WERI-Rb-1 (cell line): ENCODE measurements around the gene CHCHD6.

Experiments used
- DNase-seq: peaks from one replicate; pipeline ENCODE4 v3.0.0-alpha.2; 2020
- H3K27ac ChIP-seq: fragments of 250-450 bp; sonication (Bioruptor Pico); 2 replicates; pipeline ENCODE4 v1.5.1; 2020; ENCODE audit warnings: mild to moderate bottlenecking, moderate library complexity
- H3K27me3 ChIP-seq: fragments of 250-450 bp; sonication (Bioruptor Pico); 2 replicates; pipeline ENCODE4 v1.5.1; 2021; ENCODE audit warnings: mild to moderate bottlenecking, low read depth, moderate library complexity; ENCODE audit not compliant: insufficient read depth, severe bottlenecking
- H3K36me3 ChIP-seq: fragments of 250-450 bp; sonication (Bioruptor Pico); 2 replicates; pipeline ENCODE4 v1.5.1; 2020; ENCODE audit warnings: mild to moderate bottlenecking, moderate library complexity
- H3K4me3 ChIP-seq: 2 replicates; pipeline ENCODE4 v1.5.1; 2011; ENCODE audit warnings: low read depth, mild to moderate bottlenecking, control low read depth, low read length
- H3K9me3 ChIP-seq: fragments of 250-450 bp; sonication (Bioruptor Pico); 2 replicates; pipeline ENCODE4 v1.5.1; 2021; ENCODE audit warnings: mild to moderate bottlenecking, moderate library complexity; ENCODE audit not compliant: severe bottlenecking
- CTCF ChIP-seq: IDR thresholded peaks from 2 replicates; pipeline ENCODE4 v1.5.1; 2011; ENCODE audit warnings: low read depth, mild to moderate bottlenecking, control low read depth, inconsistent platforms, low read length

The CHCHD6 gene

GRCh38 chr3:126667631-126668449 lies 36.2 kb upstream of the CHCHD6 start:
- Histone ChIP-seq H3K4me3 (no peak overlapping the region), H3K27ac (no peak overlapping the region), H3K9me3 (no peaks in the 10 kb centered on the region), H3K27me3 (no peaks in the 10 kb centered on the region), H3K36me3 (no peaks in the 10 kb centered on the region)
- DNase-seq: no peak
- TF ChIP-seq CTCF: no peak

- Histone ChIP-seq H3K9me3 (no peaks in the 10 kb centered on the region), H3K27me3 (no peaks in the 10 kb centered on the region), H3K27ac (no peak overlapping the region), H3K36me3 (no peaks in the 10 kb centered on the region), H3K4me3 (no peak overlapping the region)
- no peak for TF ChIP-seq CTCF
- no peak for DNase-seq
These were observed 35.3 kb upstream of the CHCHD6 start for GRCh38 chr3:126668450-126669401.

- TF ChIP-seq CTCF: no peak
- H3K27me3 ChIP-seq: no peaks in the 10 kb centered on the region
These were observed 32.5 kb upstream of the CHCHD6 start for GRCh38 chr3:126671521-126671920.

GRCh38 chr3:126672340-126672739 lies 31.7 kb upstream of the CHCHD6 start:
- no peak for TF ChIP-seq CTCF
- no peak for DNase-seq
- Histone ChIP-seq H3K36me3 (no peaks in the 10 kb centered on the region), H3K9me3 (peaks cover 3% of the 10 kb centered on the region), H3K27me3 (no peaks in the 10 kb centered on the region), H3K4me3 (no peak overlapping the region), H3K27ac (no peak overlapping the region)

More at GRCh38 chr3:126671521-126671920, 32.5 kb upstream of the CHCHD6 start:
- H3K9me3 ChIP-seq: peaks cover 3% of the 10 kb centered on the region
- H3K27ac ChIP-seq: no peak overlapping the region
- no peak for DNase-seq
- H3K4me3 ChIP-seq: no peak overlapping the region
- no peaks in the 10 kb centered on the region for H3K36me3 ChIP-seq

GRCh38 chr3:126672741-126673140 lies 31.3 kb upstream of the CHCHD6 start:
- no peak for DNase-seq
- Histone ChIP-seq H3K4me3 (no peak overlapping the region), H3K9me3 (peaks cover 3% of the 10 kb centered on the region), H3K27me3 (no peaks in the 10 kb centered on the region), H3K27ac (no peak overlapping the region), H3K36me3 (no peaks in the 10 kb centered on the region)
- no peak for TF ChIP-seq CTCF
